ENCODE measurements around the gene ATG9A.

GRCh38 chr2:219278655-219279150 is 49.3 kb upstream of the ATG9A start:
- TF ChIP-seq EZH2 (IDR thresholded peaks at IDR 0.05; ENCODE audit: borderline replicate concordance) (no peak), CTCF (IDR thresholded peaks at IDR 0.05; ENCODE audit: poor library complexity) (no peak), EZH2phosphoT487 (IDR thresholded peaks at IDR 0.05; ENCODE audit: low read depth, severe bottlenecking, unreplicated experiment) (no peak)
